Head of caudate nucleus (tissue), 42 donors: ENCODE measurements around the gene PRKAG1.
A peak's percentile ranks its signal among the peaks of the same experiment; 100 is the strongest.

Experiments used
- DNase-seq, 42 donors: peaks; one replicate each; pipeline versions ENCODE4 v3.0.0 to v3.0.0-alpha.2; 2020 to 2021; ENCODE audit warnings: mixed read lengths in 7 of 42
- intact Hi-C: fragments of 100-400 bp; cut with DNase I; formaldehyde crosslinking; loops from one replicate; pipeline ENCODE4 v1.15.0; 2022

The PRKAG1 gene

GRCh38 chr12:49034286-49034622 lies 15.7 kb upstream of the PRKAG1 start:
- peak in 25 of 42 donors; percentile 22 to 78 (median 48) for DNase-seq
- intact Hi-C loops: no loop called here

- peak in 8 of 42 donors; percentile 15 to 62 (median 43) for DNase-seq
- intact Hi-C loops: no loop called here
Observed at GRCh38 chr12:49033611-49034285, 15.2 kb upstream of the PRKAG1 start.

GRCh38 chr12:49032679-49033447 lies 14.3 kb upstream of the PRKAG1 start:
- DNase-seq: peak in 1 of 42 donors; percentile 6
- intact Hi-C loops: no loop called here

GRCh38 chr12:49032276-49032675 lies 13.7 kb upstream of the PRKAG1 start:
- intact Hi-C loops: no loop called here

GRCh38 chr12:49031573-49032161 lies 13.1 kb upstream of the PRKAG1 start:
- intact Hi-C loops: no loop called here
- DNase-seq: peak in 1 of 42 donors; percentile 5

More at GRCh38 chr12:49032276-49032675, 13.7 kb upstream of the PRKAG1 start:
- no peak for DNase-seq

- DNase-seq: peak in 1 of 42 donors; percentile 3
- intact Hi-C loops: no loop called here
Observed at GRCh38 chr12:49030714-49031572, 12.4 kb upstream of the PRKAG1 start.

DNA sequence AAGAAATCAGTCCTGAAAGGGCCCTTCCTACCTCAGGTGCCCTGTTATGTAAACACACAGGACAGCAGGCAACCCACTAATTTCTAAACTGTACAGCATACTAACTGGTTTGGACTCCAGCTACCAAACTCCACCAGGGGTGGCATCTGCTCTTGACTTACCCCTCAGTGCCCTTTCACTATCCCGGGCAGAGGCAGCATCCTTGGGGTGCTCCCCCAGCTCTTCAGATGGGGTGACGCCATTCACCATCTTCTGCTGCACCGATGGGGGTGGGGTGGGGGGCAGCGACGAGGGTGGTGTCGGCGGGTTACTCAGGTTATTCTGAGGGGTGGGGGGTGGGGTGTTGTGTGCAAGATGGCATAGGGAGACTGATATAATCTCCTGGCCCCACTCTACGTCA lies 11.5 kb upstream of the PRKAG1 start:
- DNase-seq: no peak
- intact Hi-C loops: no loop called here

- intact Hi-C loops: no loop called here
- DNase-seq: no peak
Observed at GRCh38 chr12:49028666-49029275, 10.2 kb upstream of the PRKAG1 start.

DNA sequence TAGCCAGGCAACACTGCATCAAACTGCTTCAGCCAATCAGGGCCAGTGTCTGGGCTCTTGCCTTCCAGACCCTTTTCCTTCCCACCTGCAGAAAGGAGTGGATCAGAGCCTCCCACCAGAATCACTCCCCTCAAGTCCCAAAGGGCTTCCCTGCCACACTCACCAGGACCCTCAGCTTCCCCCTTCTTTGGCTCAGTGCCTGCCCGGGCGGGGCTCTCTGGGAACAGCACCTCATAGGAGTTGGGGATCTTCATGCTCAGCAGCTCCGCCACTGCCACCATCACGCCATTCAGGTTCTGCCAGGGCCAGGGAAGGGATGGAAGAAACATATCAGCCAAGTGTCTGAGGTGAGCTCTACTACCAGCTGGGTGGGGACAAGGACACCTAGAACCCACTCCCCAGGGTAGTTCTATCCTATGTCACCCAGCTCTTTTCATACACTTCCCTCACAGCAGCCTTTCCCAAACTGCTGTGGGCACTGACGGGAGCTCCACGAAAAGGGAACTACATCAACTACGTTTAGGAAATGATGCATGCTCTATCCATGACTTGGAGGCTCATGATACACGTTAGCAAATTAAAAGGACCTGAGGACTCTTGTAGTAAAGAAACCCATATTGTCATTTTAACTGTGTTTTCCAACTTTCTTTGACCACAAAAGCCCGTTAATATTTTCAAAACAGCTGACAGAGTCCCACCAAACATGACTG lies 9.4 kb upstream of the PRKAG1 start:
- intact Hi-C loops: no loop called here
- DNase-seq: peak in 1 of 42 donors; percentile 3

DNA sequence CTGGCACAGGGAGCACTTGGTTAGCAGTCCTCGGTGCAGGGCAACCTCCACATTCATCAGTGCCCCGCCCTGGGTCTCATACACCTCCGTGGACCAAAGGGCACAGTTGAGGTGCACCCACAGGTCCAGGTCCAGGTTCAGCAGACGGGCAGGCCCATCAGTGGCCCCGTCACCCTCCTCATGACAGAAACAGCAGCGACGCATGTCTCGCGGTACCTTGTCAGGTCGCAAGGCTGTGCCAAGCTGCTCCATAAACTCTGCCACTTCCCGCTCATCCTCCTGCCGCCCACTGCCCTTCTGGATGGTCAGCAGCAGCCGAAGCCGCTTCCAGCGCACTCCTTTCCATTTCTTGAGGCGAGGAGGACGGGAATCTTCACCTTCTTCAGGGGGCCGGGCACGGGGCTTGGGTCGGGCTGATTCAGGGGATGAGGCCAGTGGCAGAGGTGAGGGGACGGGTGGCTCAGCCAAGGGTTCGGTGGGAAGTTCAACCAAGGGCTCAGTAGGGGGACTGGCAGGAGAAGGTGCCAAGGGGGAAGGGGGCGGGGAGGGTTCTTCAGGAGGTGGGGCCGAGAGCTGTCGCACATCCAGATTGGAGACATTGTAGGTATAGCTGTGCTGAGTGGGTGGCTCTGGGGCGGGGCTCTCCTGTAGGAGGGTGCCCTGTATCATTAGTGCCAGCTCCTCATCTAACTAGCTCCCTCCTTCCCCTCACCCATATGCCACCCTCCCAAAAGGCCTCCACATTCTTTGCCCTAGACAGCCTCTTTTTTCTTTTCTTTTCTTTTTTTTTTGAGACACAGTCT lies 8.3 kb upstream of the PRKAG1 start:
- peak in 36 of 42 donors; percentile 24 to 86 (median 58) for DNase-seq
- intact Hi-C loops: no loop called here

DNA sequence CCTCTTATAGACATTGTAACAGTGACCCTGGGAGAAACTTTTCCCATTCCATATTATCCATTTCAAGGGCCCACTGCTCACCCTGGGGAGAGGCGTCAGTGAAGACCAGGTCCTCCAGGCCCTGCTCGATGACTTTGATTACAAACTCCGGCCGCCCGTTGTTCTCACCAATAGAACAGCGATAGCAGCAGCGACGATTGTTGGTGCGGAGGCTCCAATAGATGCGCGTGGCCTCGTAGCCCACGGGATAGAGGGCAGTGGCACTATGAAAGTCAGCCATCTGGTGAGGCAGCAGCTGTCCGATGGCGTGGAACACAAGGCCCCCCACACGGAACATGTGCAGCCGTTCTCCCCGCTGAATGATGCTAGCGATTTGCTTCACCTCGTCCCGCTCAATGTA lies 7.5 kb upstream of the PRKAG1 start:
- intact Hi-C loops: no loop called here
- no peak for DNase-seq

DNA sequence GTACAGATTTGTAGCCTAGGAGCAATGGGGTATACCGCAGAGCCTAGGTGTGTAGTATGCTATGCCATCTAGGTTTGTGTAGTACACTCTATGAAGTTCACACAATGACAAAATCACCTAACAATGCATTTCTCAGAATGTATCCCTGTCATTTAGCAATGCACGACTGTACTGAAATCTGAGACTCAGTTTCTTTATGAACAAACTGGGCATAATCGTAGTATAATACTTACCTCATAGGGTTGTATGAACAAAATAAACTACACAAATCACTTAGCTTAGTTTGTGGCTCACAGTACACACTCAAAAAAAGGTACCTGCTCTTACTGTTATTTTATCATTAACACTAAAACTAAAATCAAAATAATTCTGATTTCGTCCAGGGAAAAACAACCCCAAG lies 6.9 kb upstream of the PRKAG1 start:
- DNase-seq: no peak
- intact Hi-C loops: no loop called here

DNA sequence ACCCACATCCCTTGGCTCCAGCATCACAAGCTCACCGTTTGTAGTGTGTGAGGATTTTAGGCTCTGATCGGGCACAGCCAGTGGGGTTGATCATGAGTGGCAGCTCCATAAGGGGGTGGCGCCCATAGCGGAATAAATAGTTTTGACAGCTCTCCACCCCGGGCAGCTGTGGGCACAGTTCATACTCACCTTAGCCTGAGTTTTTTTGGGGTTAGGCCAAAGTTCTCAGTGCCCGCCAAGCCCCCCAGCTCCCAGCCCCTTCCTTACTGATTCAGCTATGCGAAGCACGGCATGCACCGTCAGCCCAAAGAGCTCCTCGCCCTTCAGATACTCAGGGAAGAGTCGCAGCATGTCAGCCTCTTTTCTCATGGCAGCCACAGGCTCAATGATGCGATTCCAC lies 6.0 kb upstream of the PRKAG1 start:
- intact Hi-C loops: no loop called here
- DNase-seq: no peak

GRCh38 chr12:49023812-49024211 lies 5.2 kb upstream of the PRKAG1 start:
- intact Hi-C loops: no loop called here
- no peak for DNase-seq

DNA sequence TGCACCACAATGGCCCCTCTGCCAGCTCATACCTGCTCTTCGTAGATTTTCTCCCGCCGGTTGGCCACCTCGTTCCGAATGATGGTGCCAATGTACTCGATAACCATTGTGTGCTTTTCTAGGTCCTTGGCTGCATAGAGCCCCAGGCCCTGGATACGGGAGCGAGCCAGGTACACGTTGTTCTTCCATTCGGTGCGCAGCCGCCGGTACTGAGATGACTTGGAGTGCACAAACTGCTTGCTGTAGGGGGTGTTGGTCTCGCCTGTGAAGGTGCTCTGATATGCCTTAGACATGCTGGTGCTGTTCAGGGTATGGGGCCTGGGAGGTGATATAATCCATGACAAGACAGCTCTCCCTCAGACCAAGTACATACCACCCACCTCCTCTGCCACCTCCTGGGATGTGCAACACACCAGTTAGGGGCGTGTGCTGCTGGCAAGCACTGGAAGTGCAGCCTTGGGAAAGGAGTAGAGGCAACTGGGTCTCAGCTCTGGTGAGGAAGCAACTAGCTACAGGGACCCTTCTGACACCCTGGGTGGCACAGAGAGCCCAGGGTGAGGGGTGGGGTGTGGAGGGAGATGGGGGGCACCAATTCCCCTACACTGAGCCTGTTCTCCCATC lies 4.1 kb upstream of the PRKAG1 start:
- peak in 4 of 42 donors; percentile 10 to 42 (median 34) for DNase-seq
- intact Hi-C loops: no loop called here

- DNase-seq: peak in 1 of 42 donors; percentile 19
- intact Hi-C loops: no loop called here
Observed at GRCh38 chr12:49021292-49021915, 2.8 kb upstream of the PRKAG1 start.

DNA sequence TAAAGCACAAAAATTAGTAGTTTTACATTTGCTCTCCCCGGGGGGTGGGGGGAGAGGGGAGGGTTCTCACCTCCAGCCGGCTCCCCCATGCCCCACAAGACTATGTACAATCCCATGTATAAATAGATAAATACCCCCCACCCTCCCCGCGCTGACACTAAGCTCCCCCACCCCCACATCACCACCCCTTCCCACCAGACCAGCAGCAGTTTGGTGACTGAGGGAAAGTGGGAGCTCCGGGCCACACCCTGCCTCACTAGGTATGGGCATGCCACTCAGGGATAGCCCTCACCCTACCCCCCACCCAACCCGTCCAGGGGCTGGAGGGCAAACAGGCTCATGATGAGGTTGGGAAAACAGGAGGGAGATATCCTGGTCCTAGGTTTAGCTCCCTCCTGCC lies 1.9 kb upstream of the PRKAG1 start:
- no peak for DNase-seq
- intact Hi-C loops: no loop called here
